Left lung (tissue), 10 donors: ENCODE data around the gene ELMO2. TPM values are rescaled to one million over a fixed set of nuclear protein-coding genes. Genes with fewer than 3 reads are reported as not detected.

Experiments used
- ATAC-seq: fragments of 200-7000 bp; cut with Tn5 transposase; one replicate; pipeline ENCODE4 v1.9.1; 2020; ENCODE audit warnings: moderate library complexity
- DNase-seq, 4 donors: peaks; one replicate each; pipeline ENCODE4 v3.0.0-alpha.2; 2013 to 2020
- H3K27ac ChIP-seq, 2 donors: fragments of 200-600 bp; sonication (generic) in 1 of 2; one replicate each; pipeline versions ENCODE4 v1.5.0 to v1.8.0; 2020 to 2021
- H3K27me3 ChIP-seq, 2 donors: fragments of 200-600 bp; sonication (generic) in 1 of 2; one replicate each; pipeline versions ENCODE4 v1.5.0 to v1.8.0; 2020 to 2021
- H3K36me3 ChIP-seq, 2 donors: fragments of 200-600 bp; sonication (generic) in 1 of 2; one replicate each; pipeline versions ENCODE4 v1.5.0 to v1.8.0; 2020 to 2021
- H3K4me1 ChIP-seq, 2 donors: fragments of 200-600 bp; one replicate each; pipeline ENCODE4 v1.8.0; 2021
- H3K4me3 ChIP-seq, 2 donors: fragments of 200-600 bp; sonication (generic) in 1 of 2; one replicate each; pipeline versions ENCODE4 v1.5.0 to v1.8.0; 2020 to 2021; ENCODE audit warnings: mild to moderate bottlenecking in 1 of 2
- H3K9me3 ChIP-seq, 2 donors: fragments of 200-600 bp; sonication (generic) in 1 of 2; one replicate each; pipeline versions ENCODE4 v1.5.0 to v1.8.0; 2020 to 2021
- intact Hi-C, 2 donors: fragments of 100-400 bp; cut with DNase I; formaldehyde crosslinking; loops; one replicate each; pipeline versions ENCODE4 v1.11.2 to v1.14.2; 2022
- polyA plus RNA-seq, 6 donors: library from polyadenylated mRNA; unstranded; fragments of 120-200 nt; gene quantifications; one replicate each; pipeline ENCODE4 v1.2.1, GENCODE V29; 2013; ENCODE audit not compliant: insufficient read length in 6 of 6
- total RNA-seq, 2 donors: library from RNA; stranded (reverse); fragmentation: NEBNext Ultra II Directional; extraction: Animal tissue kit (Norgen Biotek cat#: 25700); gene quantifications; one replicate each; pipeline ENCODE4 v1.2.1, GENCODE V29; 2021
- TF ChIP-seq, protein P1 (sequence below), 2 donors: fragments of 200-600 bp; sonication (generic) in 1 of 2; IDR thresholded peaks; one replicate each; pipeline versions ENCODE4 v1.5.0 to v1.8.0; 2021; ENCODE audit warnings: antibody characterized with exemption in 2 of 2
- donor health status: DM: no; HTN: yes; CAD: no.
- donor health status: DM: no; HTN: no; CAD: no.

The ELMO2 gene
- total and polyA plus RNA-seq, 8 donors, result 56.2 to 79.1 (median 60.5) TPM

DNA sequence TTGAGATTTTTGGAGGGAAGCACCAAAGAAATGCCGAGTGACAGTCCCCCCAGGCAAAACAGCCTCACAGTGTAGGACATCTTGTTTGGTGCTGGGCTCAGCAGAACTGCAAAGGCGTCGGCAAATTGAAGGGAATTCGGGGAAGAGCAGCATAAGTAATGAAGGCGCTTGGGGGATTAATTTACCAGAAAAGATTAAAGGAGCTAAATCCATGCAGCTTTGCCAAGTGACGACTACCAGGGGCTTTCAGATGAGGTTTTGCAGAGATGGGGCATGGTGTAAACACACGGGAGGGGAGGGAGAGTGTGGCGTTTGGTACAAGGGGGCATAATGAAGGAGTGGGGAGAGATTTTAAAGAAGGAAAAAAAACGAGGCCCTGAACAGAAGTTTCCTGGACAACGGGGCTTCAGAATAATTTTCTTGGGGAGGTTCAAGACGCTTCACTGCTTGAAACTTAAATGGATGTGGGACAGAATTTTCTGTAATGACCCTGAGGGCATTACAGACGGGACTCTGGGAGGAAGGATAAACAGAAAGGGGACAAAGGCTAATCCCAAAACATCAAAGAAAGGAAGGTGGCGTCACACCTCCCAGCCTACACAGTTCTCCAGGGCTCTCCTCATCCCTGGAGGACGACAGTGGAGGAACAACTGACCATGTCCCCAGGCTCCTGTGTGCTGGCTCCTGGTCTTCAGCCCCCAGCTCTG is 52.8 kb downstream of the ELMO2 start:
- H3K4me1 ChIP-seq, result peaks cover 0 to 41% of the 10 kb centered on the region in 2 donors
- ATAC-seq (no peak), DNase-seq (no peak)
- H3K27ac ChIP-seq, result no peak overlapping the region
- TF ChIP-seq, protein P1, sequence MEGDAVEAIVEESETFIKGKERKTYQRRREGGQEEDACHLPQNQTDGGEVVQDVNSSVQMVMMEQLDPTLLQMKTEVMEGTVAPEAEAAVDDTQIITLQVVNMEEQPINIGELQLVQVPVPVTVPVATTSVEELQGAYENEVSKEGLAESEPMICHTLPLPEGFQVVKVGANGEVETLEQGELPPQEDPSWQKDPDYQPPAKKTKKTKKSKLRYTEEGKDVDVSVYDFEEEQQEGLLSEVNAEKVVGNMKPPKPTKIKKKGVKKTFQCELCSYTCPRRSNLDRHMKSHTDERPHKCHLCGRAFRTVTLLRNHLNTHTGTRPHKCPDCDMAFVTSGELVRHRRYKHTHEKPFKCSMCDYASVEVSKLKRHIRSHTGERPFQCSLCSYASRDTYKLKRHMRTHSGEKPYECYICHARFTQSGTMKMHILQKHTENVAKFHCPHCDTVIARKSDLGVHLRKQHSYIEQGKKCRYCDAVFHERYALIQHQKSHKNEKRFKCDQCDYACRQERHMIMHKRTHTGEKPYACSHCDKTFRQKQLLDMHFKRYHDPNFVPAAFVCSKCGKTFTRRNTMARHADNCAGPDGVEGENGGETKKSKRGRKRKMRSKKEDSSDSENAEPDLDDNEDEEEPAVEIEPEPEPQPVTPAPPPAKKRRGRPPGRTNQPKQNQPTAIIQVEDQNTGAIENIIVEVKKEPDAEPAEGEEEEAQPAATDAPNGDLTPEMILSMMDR (IDR thresholded peaks at IDR 0.05), result no peak
- no peaks in the 10 kb centered on the region for H3K9me3 ChIP-seq
- no peak overlapping the region for H3K4me3 ChIP-seq
- H3K36me3 ChIP-seq, result peaks cover 0 to 67% of the 10 kb centered on the region in 2 donors
- no peaks in the 10 kb centered on the region for H3K27me3 ChIP-seq
- intact Hi-C loops, result no loop called here

DNA sequence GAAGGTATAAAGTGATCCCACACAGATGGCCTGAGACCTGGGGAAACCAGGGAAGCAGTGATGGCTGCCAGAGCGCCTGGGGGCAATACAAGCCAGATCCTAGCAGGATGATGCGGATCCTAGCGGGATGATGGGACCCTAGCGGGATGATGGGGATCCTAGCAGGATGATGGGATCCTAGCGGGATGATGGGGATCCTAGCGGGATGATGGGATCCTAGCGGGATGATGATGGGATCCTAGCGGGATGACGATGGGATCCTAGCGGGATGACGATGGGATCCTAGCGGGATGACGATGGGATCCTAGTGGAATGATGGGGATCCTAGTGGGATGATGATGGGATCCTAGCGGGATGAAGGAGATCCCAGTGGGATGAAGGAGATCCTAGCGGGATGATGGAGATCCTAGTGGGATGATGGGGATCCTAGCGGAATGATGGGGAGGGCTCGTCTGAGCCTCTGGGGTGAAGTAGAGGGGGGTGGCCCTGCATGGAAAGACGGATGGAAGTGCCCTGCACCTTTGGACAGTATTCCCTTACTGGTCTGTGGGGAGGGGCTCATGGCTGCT is 54.0 kb downstream of the ELMO2 start:
- H3K36me3 ChIP-seq, result peaks cover 0 to 71% of the 10 kb centered on the region in 2 donors
- H3K4me1 ChIP-seq, result peaks cover 0 to 30% of the 10 kb centered on the region in 2 donors
- ATAC-seq, result no peak
- no peaks in the 10 kb centered on the region for H3K9me3 ChIP-seq
- intact Hi-C loops, result no loop called here
- TF ChIP-seq, protein P1 (IDR thresholded peaks at IDR 0.05), result no peak
- DNase-seq, result no peak
- no peak overlapping the region for H3K4me3 ChIP-seq
- H3K27me3 ChIP-seq, result no peaks in the 10 kb centered on the region
- no peak overlapping the region for H3K27ac ChIP-seq

DNA sequence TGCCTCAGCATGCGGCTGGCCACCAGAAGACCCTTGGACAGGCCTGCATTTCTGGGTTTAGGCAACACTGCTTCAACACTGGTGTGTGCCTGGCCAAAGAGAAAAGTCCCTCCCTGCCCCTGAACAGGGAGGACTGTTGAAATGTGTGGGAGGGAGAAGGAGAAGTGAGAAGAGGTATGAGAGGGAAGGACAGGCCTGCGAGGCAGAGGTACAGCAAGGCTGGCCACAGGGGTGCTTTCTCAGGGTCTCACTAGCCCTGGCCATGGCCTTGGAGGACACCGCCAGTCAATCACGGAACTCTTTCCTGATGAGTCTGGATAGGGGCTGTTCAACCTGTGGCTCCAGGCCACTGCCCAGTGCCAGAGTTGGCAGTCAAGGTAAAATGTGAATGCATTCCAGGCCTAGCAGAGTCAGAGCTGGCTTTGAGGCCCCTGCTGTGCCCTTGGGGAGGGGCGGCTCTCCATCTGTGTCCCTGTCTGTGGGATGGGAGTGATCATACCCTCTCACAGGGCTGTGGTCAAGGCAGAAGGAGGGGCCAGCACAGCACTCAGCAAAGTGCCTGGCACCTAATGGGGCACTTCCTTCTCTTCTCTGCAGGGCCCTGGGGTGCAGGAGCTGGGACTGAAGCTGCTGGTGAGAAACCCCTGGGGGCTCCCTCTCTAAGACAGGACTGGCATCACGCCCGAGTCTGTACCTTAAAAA is 54.9 kb downstream of the ELMO2 start:
- Histone ChIP-seq H3K36me3 (peaks cover 0 to 79% of the 10 kb centered on the region in 2 donors), H3K9me3 (no peaks in the 10 kb centered on the region), H3K4me3 (no peak overlapping the region), H3K27me3 (no peaks in the 10 kb centered on the region), H3K4me1 (peaks cover 0 to 21% of the 10 kb centered on the region in 2 donors), H3K27ac (no peak overlapping the region)
- intact Hi-C loops, result no loop called here
- ATAC-seq, result no peak
- TF ChIP-seq, protein P1 (IDR thresholded peaks at IDR 0.05), result no peak
- no peak for DNase-seq

DNA sequence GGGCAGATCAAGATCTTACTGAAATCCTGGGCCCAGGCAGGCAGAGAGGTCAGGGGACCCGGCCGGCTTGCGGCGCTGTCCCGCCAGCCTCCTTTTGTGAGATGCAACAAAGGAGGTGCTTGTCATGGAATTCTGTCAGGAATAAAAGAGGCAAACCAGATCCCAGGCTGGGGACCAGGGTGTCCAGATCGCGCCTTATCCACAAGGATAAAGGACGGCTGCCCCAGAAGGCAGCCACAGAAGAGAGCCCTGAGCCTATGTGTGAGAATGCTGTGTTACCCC is 55.5 kb downstream of the ELMO2 start:
- Histone ChIP-seq H3K4me1 (peaks cover 0 to 15% of the 10 kb centered on the region in 2 donors), H3K4me3 (no peak overlapping the region)
- ATAC-seq, result no peak

More for the DNA sequence above, 55.5 kb downstream of the ELMO2 start:
- Histone ChIP-seq H3K27me3 (no peaks in the 10 kb centered on the region), H3K27ac (no peak overlapping the region), H3K36me3 (peaks cover 0 to 79% of the 10 kb centered on the region in 2 donors), H3K9me3 (no peaks in the 10 kb centered on the region)
- TF ChIP-seq, protein P1 (IDR thresholded peaks at IDR 0.05), result no peak
- intact Hi-C loops, result no loop called here
- DNase-seq, result no peak
